NCI-H345 (cell line): ENCODE measurements around the gene STARD5.

Source experiments
- DNase-seq: peaks from one replicate; lab custom pipeline; 2025; lab: John Stamatoyannopoulos, UW

Gene STARD5

DNA sequence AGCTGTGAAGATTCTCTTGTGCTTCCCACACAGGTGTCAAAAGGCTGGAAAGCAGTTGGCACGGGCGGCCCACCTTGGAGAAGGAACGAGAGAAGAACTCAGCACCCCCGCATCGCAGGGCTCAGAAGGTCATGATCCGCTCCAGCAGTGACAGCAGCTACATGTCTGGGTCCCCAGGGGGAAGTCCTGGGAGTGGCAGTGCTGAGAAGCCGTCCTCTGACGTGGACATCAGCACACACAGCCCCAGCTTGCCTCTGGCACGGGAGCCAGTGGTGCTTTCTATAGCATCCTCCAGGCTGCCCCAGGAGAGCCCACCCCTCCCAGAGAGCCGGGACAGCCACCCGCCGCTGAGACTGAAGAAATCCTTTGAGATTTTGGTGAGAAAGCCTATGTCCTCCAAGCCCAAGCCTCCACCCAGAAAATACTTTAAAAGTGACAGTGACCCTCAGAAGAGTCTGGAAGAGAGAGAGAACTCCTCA lies 31.4 kb downstream of the STARD5 start:
- no peak for DNase-seq

DNA sequence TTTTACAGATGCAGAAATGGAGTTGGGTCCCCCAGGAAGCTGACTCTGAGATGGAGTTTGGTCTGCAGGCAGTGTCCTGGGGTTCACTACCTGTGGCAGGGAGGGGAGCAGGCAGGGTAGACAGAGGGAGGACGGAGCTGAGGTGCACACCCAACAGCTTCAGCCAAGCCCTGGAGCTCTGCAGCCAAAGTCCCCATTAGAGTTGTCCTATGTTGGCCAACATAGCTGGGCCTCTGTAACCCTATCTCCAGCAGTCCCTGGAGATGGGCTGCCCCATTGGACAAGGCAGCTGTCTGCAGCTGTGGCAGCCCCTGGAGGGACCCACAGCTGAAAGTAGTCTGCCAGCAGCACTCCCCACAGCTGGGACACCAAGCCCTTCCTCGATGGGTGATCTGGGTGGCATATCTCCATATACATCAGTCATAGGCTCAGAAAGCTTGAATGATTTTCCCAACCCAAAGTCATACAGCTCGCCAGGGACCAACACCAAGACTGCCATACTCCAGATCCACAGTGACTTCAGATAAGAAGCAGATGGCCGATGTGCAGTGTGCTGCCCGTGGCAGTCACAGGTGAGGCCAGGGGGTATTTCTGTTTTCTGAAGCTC lies 31.9 kb downstream of the STARD5 start:
- no peak for DNase-seq

DNA sequence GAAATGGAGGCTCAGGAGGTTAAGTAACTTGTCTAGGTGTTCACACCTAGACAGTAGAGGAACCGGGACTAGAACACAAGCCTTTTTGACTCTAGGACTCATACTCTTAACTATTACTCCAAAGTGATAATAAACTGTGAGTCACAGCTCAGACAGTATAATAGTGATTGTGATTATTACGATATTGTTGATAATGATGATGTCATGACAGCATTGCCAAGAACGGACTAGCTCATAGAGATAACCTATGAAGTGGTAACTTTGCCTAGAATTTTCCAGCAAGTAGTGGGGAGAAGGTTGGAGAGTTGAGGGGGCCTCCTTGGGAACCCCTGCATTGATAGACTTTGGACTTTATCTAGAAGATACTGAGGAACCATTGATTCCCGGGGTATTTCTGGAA lies 34.0 kb downstream of the STARD5 start:
- no peak for DNase-seq

DNA sequence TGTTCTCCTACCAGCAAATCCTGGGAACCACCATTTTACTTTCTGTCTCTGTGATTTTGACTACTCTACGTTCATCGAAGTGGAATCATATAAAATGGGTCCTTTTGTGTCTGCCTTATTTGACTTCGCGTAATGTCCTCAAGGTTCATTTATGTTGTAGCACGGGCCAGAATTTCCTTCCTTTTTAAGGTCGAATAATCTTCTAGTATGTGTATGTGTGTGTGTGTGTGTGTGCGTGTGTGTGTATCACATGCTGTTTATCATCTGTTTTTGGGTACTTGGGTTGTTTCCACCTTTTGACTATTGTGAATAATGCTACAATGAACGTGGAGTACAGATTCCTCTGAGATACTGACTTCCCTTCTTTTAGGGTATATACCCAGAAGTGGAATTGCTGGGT lies 35.3 kb downstream of the STARD5 start:
- DNase-seq, result no peak

DNA sequence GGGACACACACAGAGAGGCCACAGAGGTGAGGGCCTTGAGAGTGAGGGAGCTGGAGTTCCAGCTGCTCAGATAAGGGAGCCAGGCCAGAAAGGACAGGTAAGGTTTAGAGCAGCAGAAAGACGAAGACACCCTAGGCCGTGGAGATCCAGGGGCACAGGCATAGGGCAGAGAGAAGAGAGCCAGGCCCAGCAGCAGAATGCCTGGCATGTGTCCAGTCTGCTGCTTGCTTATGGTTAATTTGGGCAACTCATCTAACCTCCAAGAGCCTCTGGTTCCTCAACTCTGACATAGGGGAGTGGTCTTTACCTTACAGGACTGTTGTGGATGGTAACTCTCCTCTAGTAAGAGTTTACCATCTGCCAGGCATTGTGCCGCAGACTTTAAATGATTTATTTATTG lies 35.9 kb downstream of the STARD5 start:
- no peak for DNase-seq

DNA sequence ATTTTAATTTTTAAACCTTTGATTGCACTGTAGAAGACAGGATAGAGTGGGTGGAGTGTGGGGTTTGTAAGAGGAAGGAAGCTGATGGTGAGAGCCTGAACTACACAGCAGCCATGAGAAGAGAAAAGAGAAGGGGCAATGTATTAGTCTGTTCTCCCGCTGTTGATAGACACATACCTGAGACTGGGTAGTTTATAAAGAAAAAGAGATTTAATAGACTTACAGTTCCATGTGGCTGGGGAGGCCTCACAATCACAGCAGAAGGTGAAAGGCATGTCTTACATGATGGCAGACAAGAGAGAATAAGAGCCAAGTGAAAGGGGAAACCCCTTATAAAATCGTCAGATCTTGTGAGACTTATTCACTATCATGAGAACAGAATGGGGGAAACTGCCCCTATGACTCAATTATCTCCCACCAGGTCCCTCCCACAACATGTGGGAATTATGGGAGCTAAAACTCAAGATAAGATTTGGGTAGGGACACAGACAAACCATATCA lies 37.3 kb downstream of the STARD5 start:
- no peak for DNase-seq

DNA sequence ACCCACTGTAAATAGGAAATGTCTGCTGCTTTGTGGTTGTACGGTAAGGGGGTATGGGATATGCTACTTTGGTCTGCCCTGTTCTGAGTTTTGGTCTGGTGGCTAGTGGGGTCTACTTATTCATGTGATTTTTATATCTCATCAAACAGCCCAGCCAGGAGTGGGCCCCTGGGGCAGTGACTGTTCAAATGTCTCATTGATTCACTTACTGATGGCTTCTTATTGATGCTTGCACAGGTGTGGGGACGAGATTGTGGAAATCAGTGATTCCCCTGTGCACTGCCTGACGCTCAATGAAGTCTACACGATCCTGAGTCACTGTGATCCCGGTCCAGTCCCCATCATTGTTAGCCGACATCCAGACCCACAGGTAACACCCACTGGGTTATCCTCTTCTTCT lies 38.5 kb downstream of the STARD5 start:
- DNase-seq, result no peak

DNA sequence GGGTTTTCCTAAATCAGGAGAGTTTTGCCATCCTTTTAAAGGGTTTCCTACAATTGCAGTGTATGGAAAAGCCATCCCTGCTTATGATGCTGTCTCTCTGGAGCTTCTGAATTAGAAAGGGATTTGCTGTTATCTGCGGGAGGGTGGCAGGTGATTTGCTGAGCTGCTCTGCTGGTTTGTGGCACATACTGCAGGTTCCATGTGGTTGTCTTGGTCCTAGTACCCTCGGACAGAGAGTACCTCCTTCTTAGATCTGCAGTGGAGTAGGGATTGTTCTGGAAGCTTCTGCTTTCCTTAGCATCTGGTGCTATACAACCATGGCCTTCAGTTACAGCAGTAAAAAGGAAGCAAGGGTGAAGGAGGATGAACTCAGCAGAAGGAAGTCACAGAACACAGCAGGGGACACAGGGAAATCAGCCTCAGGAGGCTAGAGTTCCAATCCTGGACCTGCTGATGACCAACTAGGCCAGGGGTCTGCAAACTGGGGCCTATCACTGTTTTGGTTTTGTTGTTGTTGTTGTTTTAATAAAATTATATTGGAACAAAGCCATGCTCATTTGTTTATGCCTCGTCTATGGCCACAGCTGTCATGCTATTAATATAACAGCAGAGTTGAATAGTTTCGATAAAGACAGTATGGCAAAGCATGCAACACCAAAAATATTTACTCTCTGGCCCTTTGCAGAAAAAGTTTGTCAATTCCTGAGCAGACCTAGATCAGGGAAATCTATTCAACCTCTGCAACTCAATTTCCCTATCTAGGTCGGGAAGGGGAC lies 39.5 kb downstream of the STARD5 start:
- DNase-seq, result no peak

DNA sequence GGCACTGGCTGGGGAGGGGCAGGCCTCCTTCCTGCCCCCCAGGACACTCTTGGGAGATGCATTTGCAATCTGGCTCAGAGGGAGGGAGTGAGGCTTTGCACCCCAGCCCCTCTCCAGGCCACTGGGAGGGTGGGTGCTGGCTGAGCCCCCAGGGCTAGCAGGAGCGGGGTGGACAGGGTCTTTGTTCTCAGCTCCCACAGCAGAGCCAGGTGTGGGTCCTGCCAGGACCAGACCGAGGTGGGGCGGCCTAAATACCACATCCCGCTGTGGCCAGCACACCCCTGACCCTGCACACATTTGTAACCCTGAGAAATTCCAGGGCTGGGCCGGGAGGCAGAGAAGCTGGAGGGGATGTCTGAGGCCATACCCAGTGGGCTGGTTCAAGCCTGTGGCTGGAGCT lies 41.0 kb downstream of the STARD5 start:
- DNase-seq, result no peak

DNA sequence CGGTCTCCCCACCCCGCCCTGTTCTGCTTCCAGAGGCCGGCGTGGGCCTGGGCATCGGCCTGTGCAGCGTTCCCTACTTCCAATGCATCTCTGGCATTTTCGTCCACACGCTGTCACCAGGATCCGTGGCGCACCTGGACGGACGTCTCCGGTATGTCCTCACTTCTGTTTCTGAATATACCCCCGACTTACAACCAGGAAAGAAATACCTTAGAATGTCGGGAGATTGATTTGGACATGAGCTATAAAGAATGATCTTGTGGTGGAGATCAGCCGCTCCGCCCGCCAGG lies 41.4 kb downstream of the STARD5 start:
- DNase-seq, result no peak

DNA sequence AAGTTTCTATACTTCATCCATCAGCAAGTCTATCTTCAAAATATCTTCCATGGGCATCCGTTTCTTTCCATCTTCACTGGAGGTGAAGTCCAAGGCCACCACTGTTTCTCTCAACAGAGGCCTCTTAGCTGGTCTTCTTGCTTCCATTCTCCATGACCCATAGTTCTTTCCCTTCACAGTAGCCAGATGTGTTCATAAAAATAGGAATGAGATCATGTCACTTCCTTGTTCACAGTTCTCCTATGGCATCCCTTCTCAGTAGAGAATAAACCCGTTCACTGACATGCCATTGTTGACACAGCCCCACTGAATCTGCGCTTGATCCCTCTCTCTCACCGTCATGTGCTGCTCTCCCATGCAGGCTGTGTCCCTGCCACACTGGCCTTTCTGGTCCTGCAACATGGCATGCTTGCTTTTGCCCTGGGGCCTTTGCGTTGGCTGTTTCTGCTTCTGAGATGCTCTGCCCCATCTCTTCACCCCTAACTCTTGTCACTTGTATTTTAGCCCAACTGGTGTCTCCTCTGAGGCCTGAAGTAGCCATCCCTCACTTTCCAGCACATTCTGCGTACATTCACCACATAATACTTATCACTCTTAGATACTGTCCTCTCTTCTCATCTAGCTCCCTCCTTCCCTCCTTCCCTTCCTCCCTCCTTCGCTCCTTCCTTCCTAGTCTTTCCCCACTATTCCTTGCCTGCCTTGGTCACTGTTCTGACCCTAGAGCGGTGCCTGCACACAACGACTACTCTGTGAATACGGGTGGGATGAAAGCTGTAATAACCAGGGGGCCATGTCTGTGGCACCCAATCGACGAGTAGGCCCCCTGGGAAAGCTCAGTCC lies 42.0 kb downstream of the STARD5 start:
- DNase-seq, result no peak

DNA sequence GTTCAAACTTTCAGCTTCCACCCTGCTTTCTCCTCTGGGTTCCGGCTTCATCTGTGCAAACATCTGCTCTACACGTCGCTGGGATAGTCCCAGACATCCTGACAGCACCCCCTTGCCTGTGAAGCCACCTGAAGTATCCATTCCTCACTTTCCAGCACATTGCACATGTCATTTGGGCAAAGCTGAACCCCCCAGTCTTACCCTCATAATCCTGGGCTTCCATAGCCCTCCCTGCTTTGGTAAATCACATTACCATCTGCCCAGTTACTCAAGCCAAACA lies 42.5 kb downstream of the STARD5 start:
- DNase-seq, result no peak

DNA sequence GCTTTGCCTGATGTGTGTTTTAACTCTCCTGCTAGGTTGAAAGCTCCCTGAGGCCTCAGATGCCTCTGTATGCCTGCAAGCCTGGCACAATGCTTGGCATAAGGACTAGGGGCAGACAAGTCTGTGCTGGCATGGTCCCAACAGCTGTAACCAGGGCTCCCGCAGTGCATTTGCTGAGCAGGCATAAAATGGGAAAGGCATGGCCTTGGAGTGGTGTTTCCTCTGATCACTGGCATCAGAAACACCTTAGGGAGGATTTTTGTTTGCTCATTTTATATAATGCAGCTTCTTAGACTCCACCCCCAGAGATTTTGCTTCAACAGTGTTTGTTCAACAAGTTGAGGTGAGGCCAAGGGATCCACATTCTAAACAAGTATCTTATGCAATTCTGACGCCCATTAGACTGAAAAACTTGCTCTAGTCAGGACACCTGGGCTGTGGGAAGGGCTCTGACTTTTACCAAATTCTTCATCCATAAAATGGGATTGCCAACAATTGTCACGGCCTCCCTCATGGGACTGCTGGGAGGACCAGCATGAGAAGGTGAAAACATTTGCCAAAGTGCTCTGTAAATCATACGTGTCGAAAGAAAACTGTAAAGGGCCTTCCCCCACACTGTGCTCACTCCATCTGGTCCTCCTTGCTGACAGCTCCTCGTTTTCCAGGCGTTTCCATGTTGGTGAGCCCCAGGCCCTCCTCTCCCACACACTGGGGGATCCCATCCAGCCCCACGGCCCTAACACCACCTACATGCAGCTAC lies 43.1 kb downstream of the STARD5 start:
- no peak for DNase-seq

DNA sequence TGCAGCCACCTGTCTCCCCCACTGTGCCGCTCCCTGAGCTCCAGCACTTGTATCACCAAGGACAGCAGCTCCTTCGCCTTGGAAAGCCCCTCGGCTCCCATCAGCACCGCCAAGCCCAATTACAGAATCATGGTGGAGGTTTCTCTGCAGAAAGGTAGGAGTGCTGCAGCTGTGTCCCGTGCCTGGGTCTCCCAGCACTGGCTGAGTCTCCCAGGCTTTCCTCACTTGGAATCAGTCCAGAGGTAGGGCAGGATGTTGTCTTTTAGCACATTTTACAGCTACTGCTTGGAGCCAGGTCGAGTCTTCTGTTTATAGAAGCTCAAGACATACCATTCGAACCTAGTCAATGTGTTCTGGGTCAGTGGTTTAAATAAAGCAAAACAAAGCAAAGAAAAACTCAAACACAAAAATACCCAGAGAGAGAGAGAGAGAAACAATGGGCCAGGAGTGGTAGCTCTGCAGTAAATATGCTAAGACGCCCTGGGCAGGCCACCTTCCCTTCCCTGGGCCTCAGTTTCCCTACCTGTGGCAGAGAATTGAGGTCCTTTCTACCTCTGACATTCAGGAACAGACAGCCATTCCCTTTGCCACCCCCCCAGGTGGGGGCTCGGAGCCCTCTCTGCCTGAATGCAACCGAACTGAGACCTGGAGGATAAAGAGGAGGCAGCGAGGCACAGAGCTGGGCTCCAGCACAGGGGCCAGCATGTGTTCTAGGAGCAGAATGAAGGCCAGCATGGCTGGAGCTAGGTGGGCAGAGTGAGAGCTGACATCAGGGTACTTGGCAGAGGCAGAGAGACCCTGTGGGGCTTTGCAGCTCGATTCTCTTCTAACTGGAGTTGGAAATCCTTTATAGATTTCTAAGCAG lies 44.1 kb downstream of the STARD5 start:
- no peak for DNase-seq

DNA sequence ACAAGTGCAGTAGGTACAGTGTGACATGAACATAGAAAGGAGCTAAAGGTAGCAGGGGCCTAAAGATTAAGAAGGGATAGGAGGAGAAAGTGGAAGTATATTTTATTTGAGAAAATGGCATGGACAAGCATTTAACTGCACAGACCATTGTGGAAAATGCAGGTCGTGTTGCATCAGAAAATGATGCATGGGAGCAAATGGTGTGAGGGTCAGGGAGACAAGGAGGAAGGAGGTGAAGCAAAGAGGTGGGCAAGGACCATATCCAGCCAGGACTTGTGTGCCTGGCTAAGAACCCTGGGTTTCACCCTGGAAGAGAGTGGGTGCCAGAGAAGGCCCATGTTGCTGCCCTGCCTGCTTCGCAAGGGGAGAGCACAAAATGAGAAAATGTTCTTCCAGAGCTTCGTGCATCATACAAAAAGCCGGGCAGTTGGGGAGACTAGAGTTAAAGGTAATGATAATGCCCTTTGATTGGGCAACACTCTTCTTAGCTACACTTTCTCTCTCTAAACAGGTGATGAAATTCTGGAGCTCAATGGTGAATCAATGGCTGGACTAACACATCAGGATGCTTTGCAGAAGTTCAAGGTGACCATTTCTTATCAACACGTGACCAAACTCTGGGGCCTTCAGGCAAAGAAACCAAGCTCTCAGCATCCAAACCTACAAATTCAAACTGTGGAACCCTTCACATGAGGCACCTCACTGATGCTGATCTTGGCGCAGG lies 45.5 kb downstream of the STARD5 start:
- DNase-seq, result no peak

DNA sequence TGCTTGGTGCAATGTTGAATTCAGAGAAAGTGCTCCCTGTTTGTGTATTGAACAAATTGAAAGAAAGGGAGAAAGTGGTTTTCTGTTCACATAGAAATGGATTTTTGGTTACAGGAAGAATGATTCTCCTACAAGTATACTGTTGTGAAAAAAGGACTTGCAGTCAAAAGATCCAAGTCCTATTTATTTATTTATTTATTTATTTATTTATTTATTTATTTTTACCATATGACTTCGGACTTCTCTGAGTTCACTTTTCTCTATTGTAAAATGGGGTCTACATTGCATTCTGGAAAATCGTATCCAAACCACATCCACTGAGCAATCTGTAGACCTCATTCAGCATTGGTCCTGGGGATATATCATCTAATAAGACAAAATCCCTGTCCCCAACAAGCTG lies 46.1 kb downstream of the STARD5 start:
- DNase-seq, result no peak

DNA sequence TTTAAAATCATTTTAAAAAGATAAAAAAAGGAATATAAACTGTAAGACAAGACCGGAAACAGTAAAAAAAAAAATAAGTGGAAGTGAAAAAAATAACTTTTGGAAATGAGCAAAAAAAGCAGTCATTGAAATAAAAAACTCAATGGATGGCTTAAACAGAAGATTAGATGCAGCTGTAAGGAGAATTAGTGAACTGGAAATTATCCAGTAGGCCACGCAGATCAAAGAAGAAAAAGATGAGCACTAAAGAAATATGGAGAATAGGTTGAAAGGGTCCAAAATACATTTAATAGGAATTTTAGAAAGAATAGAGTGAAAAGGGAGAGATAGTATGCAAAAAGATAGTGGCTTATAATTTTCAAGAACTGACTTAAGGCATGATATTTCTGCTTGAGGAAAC lies 47.0 kb downstream of the STARD5 start:
- DNase-seq, result no peak

DNA sequence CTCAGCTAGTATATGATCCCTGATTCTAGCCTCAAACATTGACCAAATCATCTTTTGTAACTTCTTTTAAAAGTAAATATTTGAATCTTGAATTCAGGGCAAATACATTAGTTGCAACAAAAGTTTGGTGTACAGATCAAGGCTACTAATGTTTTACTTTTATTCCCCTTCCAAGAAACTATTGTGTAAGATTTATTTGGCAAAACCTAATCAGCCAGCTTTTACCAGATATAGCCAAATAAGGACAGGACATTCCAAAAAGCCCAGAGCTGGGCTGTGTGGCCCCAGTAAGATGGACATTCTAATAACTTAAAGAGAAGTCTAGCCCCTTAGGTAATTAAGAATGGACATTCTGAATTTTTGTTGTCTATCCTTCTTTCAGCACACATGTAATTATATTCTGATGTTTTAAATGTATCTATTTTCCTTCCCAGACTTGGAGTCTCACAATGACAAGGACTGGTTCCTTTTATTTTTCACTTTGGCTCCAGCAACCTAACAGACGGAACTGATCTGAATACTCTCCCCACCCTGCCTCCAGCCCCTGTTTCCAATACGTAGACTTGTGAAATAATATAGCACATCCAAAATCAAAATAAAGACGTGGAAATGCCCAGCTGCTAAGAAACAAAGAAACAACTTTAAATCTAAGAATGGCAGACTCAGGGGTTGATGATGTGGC lies 48.1 kb downstream of the STARD5 start:
- no peak for DNase-seq

DNA sequence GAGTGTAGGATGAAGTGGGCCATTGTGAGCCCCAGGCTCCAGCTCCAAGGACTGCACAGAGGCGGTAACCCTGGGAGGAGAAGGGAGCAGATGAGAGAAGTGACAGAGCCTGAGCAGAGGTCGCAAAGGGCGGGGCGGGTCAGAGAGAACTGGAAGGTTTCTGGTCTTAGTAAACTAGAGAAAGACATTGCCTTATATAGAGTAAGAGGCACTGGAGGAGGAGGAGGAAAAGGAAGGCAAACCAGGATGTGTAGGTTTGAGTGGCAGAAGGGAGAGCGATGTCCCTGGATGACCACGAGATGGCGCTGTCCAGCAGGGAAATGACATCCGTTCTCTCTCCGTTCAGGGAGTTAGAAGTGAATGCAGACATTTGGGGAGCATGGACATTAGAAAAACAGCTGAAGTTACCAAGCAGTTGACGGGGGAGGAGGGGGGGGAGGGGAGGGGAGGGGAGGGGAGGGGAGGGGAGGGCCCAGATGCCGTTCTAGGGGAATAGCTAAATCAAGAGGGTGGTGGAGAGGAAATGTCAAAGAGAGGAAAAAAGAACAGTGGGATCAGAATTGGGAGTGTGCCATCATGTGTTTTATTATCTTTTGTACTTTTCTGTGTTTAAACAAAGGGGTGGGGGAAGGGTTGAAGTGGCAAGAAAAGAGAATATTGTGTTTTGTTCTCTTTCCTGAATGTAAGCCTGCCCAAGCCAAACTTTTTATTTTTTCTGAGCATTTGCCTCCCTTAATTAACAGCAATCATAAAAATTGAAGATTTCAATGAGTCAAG lies 48.8 kb downstream of the STARD5 start:
- DNase-seq, result peak; percentile 70
